SKM-1 treated with dmso at 0.1 percent for 144 hours (cell line): ENCODE results near the gene LAMA5.
A peak's percentile ranks its signal among the peaks of the same experiment; 100 is the strongest.

Experiments
- DNase-seq: peaks from one replicate; lab custom pipeline; 2025; ENCODE audit not compliant: unreplicated experiment; lab: John Stamatoyannopoulos, UW

The LAMA5 gene

DNA sequence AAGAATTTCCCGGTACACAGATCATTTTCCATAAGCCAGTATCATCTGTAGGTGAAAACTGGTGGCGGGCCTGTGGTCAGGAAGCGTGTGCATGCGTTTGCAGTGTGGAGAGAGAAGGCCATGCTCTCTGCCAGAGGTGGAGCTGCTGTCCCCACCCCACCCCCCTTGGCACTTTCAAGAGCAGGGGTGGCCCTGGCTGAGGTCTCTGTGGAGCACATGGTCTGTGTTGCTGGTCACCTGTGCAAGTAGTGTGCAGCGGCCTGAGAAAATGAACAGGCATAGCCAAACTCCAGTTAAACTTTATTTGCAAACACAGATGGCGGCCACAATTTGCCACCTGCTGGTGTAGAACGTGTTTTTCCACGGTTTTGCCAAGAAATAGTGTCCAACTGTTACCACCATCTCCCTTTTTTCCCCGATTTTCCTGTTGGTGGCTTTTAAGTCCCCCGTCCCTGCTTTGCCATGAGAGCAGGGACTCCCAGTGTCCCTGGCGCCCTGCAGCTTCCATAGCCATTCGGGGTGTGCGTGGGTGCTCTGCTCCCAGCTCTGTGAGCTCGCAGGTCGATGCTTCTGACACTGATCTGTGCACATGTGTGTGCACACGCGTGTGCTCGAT, 61.9 kb downstream of the LAMA5 start:
- no peak for DNase-seq

DNA sequence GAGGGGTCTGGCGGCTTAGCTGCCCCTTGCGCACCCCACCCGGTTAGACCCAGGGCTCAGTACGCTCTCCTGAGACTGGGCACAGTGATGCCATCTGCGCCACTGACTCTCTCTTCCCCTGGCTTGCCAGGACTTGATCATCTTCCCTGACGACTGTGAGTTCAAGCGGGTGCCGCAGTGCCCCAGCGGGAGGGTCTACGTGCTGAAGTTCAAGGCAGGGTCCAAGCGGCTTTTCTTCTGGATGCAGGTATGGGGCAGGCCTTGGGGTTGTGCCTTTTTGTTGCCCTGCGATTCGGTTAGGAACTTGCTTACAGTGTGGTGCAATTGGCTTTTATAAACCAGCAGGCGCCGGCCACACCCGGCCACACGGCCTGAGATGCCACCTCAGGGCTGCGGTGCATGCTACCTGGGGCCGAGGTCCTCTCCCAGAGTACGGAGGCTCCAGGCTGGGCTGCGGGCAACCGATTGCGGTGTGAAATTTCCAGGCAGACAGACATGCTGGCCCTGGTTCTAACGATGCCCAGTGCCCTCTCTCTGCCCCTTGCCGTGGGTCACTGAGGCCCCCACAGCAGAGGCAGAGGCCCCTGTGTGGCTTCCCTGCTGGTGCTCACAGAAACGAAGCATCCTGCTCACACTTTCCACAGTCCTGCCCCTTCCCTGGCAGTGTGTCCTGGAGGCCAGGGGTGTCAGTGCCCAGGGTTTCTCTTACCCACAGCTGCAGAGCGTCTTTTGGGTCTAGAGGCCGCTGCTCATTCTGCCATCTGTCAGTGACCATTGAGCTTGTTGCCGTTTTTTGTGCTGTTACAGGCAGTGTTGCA, 62.6 kb downstream of the LAMA5 start:
- DNase-seq, result no peak

DNA sequence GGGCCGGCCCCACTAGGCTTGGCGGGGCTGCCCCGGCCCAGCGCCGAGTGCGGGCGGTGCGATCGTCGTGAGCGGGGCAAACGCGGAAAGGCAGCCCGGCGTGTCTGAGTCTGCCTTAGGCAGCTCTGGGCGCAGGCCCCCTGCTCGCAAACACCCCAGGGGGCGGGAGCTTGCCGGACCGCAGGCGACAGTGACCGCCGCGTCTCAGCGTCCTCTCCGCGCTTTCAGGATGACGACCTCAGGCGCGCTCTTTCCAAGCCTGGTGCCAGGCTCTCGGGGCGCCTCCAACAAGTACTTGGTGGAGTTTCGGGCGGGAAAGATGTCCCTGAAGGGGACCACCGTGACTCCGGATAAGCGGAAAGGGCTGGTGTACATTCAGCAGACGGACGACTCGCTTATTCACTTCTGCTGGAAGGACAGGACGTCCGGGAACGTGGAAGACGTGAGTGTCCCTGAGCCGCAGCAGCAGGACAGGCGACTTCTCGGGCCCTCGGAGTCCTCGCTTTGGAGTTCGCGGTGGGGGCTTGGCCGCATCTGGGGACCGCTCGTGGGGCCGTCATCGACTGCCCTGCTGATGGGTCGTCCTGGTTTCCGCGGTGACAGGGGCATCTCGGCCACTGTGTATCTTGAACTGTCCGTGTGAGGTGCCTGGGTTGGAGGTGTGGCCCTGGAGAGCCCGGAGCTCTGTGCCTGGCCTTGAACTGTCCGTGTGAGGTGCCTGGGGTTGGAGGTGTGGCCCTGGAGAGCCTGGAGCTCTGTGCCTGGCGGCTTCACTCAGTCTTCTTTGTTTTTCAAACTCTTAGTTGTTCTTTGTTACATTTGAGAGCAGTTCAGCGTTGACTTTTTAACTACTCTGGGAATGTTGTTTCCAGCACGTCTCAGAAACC, 63.5 kb downstream of the LAMA5 start:
- no peak for DNase-seq

DNA sequence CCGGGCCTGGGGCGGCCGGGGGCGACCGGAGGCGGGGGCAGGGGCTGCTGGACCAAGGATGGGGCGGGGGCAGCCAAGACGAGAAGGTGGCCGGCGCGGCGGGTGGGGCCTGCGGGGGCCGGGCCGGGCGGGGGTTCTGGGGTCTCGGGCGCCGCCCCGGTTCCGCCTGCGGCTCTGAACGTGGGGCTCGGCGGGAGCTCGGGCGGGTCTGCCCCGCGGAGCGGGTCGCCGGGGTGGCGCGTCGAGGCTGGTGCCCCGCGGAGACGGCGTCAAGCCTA, 64.1 kb downstream of the LAMA5 start:
- DNase-seq, result no peak

DNA sequence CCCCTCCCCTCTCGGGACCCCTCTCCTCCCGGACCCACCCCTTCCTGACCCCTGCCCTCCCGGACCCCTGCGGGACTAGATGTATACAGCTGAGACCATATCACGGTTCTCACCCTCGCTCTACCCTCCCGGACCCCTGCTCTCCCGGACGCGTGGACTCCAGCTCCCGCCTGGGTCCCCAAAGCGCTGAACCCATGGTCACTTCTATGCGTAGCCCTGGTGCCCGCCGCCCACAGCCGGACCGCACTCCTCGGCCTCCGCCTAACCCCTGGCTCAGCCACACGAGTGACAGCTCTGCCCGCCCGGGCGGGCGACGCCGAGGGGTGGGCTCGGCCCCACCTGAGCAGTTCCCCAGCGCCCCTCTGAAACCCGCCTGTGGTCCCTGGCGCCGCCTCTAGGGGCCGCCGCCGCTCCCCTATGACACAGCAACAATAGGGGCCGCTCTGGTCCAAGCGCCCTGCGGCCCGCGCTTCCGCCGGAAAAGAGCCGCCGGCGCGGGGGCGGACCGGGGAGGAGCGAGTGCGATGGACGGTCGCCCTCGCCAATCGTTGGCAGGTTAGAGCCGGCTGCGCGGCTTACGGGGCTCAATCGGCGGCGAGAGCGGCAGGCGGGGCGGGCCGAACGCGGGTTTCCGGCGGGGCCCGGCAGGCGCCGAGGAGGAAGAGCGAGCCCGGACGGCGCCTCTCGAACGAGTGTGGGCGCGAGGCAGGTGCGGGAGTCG, 64.6 kb downstream of the LAMA5 start, which contains the start of gene ADRM1:
TSS of gene ADRM1 (plus strand) at position 657 of the 721 bp plus-strand sequence. CDS start 572 bp downstream, outside the sequence.
- DNase-seq, result peak; percentile 92

DNA sequence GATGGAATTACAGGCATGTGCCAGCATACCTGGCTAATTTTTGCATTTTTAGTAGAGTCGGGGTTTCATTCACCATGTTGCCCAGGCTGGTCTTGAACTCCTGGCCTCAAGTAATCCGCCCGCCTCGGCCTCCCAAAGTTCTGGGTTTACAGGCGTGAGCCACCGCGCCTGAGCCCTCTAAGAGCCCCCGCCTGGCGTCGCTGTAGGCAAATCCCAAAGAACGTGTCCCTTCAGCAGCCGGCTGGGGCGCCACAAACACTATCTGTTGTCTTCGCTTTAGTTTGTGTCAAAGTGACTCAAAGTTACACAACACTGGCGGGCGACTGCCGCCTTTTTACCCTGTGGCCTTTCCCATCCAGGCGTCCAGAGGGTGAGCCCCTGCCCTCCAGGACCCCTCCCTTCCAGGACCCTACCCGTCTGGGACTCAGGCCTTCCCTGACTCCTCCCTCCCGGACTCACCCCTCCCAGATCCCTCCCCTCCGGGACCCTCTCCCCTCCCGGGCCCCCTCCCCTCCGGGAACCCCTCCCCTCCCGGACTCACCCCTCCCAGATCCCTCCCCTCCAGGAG, 65.3 kb downstream of the LAMA5 start:
- peak; percentile 97 for DNase-seq

DNA sequence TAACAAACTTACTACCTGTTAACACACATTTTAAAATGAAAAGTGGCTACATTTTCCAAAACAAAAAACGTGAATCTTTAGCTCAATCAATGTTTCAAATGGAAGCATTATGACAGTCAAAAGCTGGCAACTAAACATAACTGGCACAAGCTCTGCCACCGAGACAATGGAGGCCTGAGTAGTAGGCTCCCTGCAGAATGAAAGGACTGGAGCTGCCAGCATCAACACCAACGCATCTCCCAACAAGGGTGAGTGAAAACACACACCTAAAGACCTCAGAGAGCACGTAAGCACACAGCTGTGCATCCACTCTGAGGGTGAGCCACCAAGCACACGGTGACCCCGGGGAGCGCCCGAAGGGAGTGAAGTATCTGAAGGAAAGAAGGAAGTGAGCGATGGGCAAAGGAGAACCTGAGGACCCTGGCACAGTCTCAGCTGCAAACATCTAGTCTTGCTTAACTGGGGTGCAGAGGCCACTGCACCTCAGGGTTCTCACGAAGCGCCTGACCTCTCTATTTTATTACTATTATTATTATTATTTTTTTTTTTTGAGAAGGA, 65.9 kb downstream of the LAMA5 start:
- DNase-seq, result no peak

DNA sequence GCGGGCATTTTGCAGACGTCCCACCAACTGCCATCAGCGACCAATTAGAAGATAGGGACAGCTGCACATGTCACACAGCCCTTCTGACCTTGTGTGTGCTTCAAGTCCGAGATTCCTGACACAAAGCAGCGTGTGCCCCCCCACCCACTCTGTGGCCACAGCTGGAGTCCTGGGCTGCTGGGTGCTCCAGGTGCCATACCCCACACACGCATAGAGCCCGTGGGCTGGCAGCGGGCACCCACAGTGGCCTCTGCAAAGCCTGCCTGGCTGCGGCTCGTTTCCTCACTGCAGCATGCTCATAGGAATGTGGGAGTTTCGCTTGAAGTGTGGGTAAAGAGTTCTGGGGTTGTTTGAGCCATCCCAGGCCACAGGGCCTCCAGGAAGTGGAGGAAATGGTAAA, 66.8 kb downstream of the LAMA5 start:
- no peak for DNase-seq

DNA sequence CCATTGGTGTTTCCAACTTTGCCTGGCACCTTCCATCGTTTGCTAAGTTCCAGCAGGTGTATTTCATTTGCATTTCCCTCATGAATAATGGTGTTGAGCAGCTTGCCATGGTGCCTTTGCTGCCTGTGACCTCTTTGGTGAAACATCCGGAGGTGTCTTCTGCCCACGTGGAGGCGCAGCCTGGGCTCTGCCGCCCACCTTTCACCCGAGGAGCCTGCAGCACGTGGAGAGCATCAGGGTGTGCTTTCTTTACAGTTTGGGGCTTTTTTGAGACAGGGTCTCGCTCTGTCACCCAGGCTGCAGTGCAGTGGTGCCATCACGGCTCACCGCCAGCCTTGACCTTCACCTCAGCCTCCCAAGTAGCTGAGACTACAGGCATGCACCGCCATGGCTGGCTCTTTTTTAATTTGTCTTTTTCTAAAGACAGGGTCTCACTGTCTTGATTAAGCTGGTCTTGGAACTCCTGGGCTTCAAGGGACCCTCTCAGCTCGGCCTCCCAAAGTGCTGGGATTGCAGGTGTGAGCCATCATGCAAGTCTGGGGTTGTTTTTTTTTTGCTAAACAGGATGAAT, 67.4 kb downstream of the LAMA5 start:
- DNase-seq, result no peak

DNA sequence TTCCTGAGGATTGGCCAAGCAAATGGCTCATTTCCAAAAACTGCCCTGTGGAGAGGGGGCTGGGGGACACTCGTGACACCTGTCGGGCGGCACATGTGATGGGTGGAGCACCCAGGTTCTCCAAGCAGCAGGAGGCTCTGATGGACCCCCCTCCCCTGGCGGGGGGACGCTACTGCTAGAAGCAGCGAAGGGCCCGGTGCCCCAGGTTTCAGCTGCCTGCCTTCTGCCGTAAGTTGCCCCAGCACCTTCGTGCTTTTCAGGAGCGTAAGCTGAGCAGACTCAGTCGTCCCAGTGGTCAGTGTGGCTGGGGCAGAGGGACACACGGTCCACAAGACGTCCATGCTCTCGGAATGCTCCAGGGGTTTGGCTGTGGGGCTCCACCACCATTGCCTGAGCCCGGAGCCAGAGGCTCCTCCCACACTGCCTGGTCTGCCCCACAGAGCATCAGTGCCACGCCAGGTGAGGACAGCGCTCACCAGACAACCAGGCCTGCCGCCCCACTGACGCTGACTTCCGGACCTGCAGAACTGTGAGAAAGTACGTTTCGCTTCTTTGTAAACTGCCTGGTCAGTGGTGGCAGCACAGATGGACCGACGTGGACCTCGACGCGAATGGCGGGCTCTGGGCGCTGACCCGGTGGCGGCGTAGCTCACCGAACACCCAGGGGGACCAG, 68.4 kb downstream of the LAMA5 start:
- no peak for DNase-seq

DNA sequence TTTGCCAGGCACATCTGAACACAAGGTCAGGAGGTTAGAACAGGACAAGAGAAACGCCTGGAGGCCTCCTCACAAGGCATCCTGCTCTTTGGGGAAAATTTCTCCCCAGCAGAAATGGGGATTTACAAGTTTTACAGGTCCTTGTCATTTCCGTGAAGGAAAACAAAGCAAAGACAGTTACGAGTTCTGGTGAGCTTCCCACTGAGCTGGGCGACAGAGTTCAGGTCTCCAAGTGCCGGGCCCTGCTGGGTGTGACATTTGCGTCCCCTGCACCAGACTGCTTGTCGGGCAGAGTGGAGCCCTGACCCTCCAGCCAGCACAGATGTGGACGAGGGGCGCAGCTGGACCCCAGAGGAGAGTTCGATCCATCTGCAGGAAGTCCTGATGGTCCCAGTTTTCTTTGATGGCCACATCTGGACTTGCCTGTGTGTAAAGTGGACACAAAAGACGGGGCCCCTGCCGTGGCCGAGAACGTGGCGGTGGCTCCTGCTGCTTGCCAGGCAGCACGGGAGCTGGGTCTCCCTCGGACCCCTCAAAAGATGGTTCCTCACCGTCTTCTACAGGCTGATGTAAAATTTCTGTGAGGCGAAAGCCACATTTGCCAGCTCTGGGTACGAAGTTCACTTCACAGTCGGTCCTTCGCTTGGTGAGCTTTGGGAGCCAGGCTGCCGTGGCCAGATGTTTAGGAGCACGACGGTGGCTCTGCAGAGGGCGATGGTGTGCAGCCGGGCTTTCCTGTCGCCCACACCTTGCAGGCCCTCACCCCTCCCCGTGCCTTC, 69.5 kb downstream of the LAMA5 start:
- no peak for DNase-seq

DNA sequence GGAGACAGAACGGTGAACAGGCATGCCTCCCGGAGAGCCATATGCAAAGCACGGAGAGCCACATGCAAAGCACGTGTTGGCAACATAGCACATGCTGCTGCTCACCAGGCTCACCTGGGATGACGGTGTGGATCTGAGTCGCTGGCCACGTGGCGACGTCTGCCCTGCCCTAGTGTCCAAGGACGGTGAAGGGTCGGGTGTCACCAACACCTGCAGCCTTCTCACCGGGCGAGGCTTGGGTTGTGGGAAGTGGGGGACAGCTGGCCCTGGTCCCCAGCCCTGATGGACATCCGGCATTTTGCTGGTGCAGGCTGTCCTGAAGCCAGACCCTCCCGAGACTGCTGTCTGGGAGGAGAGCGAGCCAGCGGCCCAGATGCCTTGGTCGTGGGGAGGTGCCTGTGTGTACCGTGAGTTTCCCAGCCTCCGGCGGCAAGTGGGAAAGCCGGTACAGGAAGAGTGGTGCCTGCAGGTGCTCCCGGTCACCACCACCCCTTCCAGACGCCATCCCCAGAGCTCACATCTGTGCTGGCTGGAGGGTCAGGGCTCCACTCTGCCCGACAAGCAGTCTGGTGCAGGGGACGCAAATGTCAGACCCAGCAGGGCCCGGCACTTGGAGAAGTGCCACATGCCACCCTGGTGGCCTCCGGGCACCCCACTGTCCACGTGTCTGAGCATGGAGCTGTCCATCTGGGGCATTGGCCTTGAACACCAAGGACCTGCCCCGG, 70.2 kb downstream of the LAMA5 start:
- no peak for DNase-seq

DNA sequence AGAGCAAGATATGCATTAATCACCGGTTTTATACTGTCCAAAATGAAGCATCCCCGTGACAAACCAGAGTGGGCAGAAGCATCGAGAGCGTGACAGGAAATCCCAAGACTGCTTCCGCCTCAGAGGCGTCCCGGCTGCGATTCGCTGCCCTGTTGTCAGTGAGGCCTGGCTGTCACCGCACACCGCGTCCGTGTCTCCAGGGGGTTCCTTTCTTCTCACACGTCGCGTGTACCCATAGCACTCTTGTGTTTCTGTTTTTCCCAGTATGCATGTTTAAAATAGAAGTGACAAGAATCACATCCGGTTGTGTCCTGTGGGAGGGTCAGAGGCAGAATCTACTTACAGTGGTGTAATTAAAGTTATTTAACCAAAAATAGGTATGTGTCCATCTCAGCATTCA, 72.6 kb downstream of the LAMA5 start:
- DNase-seq, result no peak

DNA sequence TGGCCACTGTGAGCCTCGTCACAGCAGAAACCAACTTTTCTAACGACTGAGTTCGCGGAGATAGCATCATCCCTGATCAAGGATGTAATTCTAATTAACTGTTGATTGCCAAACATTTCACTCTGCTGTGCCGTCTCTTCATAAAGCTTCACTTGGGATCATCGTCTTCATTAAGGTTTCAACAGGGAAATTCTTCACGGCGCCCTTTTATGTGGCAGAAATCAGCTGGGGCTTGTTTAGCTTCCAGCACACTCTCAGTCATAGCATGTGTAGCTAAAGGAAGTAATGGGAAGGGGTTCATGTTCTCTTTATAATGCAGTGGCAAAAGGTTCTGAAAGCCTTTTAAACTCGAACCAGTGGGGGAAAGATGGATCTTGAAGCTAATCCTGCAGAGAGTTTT, 73.2 kb downstream of the LAMA5 start:
- DNase-seq, result no peak

DNA sequence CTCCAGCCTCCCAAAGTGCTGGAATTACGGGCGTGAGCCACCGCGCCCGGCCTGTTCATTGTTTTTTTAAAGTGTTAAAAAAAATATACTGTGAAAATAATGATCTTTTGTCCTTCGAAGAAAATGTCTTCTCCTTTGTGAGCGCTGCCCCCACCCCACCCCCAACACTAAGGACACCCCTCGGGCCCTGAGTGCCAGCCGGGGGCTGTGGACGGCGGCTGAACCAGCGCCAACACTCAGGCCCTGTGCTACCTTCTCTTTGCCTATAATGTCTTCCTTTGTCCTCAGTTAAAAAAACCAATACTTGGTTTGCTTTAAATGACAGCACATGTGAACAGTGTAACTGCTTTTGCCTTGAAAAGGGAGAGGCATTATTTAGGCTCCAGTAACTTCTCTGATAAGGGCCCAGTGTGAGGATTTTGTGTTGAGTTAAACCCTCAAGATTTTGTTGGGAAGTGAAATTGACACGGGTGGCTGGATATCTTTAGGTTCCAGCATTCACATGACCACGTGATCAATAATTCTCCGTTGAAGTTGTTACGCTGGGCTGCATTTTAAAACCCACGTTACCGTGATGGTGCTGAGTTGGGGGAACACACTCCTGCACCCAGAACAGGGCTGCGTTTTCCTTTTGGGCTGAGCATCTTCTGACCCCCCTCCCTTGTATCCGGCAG, 73.9 kb downstream of the LAMA5 start:
- DNase-seq, result no peak

DNA sequence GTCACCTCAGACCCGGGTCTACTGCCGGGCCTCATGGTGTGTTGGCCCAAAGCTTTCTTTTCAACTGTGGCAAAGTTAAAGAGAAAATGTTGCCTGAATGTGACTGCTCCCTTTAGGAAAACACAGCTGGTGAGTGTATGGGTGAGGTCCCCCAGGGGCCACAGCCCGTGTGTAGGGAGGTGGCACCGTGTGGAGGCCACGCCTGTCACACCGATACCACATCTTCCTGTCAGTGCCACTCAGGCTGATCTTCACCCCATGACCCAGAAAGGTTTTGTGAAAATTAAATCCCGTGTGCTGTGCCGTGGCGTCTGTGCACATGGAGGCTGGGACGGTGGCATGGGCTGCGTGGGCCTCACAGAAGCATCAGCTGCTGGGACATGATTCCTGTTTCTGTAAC, 75.0 kb downstream of the LAMA5 start:
- no peak for DNase-seq

DNA sequence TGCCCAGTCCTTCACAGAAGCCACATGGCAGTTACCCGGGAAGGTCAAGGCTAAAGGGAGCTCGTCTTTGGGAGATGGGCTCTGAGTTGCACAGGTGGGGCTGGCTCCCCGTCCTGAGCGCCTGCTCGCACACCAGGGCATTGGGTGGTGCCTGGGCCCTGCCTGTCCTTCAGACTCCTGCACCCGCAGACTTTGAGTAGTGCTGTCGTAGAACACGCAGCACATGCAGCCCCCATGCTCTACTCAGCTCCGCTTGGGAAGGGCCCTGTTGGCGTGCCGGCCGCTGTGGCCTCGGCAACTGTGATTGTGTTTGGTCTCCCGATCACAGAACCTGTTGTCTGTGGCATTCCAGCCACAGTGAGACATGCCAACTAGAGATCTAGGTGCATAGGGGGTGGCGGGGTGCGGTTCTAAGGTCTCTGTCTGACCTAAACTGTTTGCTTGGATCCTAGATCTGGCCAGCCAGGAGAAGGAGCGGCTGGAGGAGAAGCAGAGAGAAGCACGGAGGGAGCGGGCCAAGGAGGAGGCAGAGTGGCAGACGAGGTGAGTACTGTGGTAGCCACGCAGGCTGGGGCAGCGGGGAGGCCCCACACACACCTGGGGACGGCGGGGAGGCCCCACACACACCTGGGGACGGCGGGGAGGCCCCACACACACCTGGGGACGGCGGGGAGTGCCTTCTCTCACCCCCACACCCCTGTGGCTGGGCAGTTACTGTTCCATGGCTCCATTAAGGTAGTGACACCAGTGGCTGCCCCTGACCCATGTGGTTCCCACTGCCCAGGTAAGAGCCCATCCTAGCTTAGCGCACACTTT, 75.7 kb downstream of the LAMA5 start:
- no peak for DNase-seq
